GM18505 (cell line): ENCODE results near the gene PROCR.

Source experiments
- ATAC-seq: cut with Tn5 transposase; IDR thresholded peaks from one replicate; pipeline ENCODE4 v1.9.1; 2021; ENCODE audit not compliant: unreplicated experiment
- POLR2A ChIP-seq: IDR thresholded peaks from 4 replicates; pipeline ENCODE4 v1.6.1; 2011; ENCODE audit warnings: borderline replicate concordance; ENCODE audit not compliant: insufficient read depth, insufficient read length; ENCODE audit errors: extremely low read depth

Gene PROCR

DNA sequence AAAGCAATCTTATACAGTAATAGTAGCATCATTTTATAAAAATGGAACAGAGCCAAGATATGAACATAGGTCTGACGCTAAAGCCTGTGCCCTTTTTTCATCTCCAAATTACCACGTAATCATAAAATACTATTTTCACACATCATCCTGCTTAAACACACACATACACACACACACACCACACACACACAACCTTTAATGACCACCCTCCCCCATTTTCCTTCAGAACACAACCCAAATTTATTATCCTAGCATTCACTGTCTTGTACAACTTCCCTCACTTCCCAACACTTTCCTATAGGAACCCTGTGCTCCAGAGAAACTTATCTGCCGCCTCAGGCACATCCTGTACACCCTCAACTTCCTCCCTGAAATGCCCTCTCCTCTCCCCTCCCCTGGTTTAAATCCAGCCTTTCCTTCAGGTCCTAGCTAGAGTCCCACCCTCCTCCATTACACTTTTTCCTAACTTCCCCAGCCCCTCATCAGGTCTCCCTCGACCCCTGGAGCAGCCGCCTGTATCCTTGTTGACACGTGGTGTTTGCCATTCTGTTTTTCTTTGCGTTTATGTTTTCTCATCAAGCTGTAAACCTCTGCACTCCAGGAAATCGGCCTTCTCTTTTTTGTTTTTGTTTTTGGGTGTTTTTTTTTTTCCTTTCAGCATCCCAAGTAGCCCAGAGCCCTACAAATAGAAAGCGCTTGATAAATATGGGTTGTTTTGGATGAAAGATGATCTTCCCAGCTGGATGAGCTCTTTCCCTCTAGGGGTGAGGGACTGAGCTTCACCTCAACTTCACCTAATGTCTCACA, 53.6 kb downstream of the PROCR start:
- no peak for TF ChIP-seq POLR2A
- no peak for ATAC-seq

DNA sequence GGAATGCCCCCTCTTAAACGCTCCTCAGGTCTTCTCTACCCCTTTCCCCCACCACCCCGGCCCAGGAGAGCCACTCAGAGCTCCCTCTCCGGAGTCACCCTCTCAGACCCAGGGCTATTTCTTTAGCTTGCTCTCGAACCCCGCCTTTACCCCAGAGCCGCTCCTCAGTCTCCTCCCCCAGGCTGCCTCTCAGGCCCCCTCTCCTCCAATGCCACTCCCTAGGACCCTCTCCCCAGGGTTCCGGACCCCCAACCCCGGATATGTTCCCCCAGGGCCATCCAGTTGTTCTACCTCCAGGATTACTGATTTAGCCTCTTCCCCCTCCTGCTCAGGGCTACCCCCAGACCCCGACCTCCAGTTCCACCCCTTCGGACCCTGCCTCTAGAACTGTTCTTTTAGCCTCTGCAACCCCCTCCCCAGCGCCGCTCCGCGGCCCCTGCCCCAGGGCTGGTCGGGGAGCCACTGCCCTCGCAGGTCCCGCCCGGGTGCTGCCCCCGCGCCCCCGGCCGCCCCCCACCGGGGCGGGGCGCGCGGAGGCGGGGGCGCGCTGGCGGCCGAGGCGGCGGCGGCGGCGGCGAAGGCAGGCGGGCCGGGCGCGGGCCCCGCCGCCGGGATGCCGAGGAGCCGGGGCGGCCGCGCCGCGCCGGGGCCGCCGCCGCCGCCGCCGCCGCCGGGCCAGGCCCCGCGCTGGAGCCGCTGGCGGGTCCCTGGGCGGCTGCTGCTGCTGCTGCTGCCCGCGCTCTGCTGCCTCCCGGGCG, 54.4 kb downstream of the PROCR start, which contains the start of gene MMP24:
Gene MMP24, plus strand, starts transcription at position 565 of the 758 bp plus-strand sequence. Its CDS starts 49 bp downstream, at position 614.
- TF ChIP-seq POLR2A: no peak
- no peak for ATAC-seq
